Measurements from ENCODE around the gene MDFIC. TPM values are rescaled to one million over a fixed set of nuclear protein-coding genes. Genes with fewer than 3 reads are reported as not detected.
"Not testable (repeated sequence)": the region's sequence is repeated elsewhere in the genome, so short reads cannot be mapped to it uniquely, and the experiment has no call there.

Gene MDFIC
- polyA plus RNA-seq, 1 of the 3 experiments (the other 2 are of a cell fraction): 2.8 TPM

- Histone ChIP-seq H3K4me3 (ENCODE audit: low read depth in 2 of 2, low read length in 1 of 2) (no peak overlapping the region), H3K9me2 (no peaks in the 10 kb centered on the region), H3K79me2 (ENCODE audit: insufficient read depth) (no peaks in the 10 kb centered on the region; the same call in 1 of the 2 replicates), H3K27me3 (ENCODE audit: insufficient read depth) (no peaks in the 10 kb centered on the region), H2AFZ (ENCODE audit: low read depth) (no peak overlapping the region), H3K36me3 (replicated peaks in 1 of 2; ENCODE audit: control insufficient read depth in 1 of 2, insufficient read depth in 2 of 2, low read length in 1 of 2) (no peaks in the 10 kb centered on the region), H3K27ac (ENCODE audit: low read depth in 2 of 2, low read length in 1 of 2) (no peak overlapping the region; a peak in 1 of 4 replicates), H3F3A (replicated peaks; ENCODE audit: insufficient read depth) (peaks cover 4% of the 10 kb centered on the region), H3K4me2 (no peak overlapping the region), H3K9ac (no peak overlapping the region), H3K9me3 (no peaks in the 10 kb centered on the region), H4K20me1 (ENCODE audit: insufficient read depth) (no peaks in the 10 kb centered on the region), H3K4me1 (ENCODE audit: control insufficient read depth in 1 of 2, insufficient read depth in 2 of 2, low read depth in 1 of 2, low read length in 1 of 2) (peaks cover 0 to 3% of the 10 kb centered on the region in 2 experiments; a peak in 1 of 4 replicates)
- 6% methylated on average over 2 of the region's 2 CpGs for WGBS (ENCODE audit: low lambda C conversion rate)
- TF ChIP-seq NFIC (IDR thresholded peaks at IDR 0.05; ENCODE audit: borderline replicate concordance) (no peak), CTCF (IDR thresholded peaks at IDR 0.05) (no peak), TCF12 (IDR thresholded peaks at IDR 0.05) (no peak), TEAD4 (IDR thresholded peaks at IDR 0.05; ENCODE audit: borderline replicate concordance, insufficient read depth) (no peak), FOXJ3 (CRISPR knock-in tag; IDR thresholded peaks at IDR 0.05) (no peak), EP300 (IDR thresholded peaks at IDR 0.05; ENCODE audit: borderline replicate concordance in 1 of 2, low read depth in 1 of 2, low read length in 1 of 2) (no peak)
- ChIA-PET POLR2A (no interaction called here), CTCF (no interaction called here)
- no peak for DNase-seq
These were observed 35.7 kb upstream of the MDFIC start for GRCh38 chr7:114886241-114886640.

- DNase-seq; H3K36me3 ChIP-seq (replicated peaks in 1 of 2; ENCODE audit: control insufficient read depth in 1 of 2, insufficient read depth in 2 of 2, low read length in 1 of 2); H3F3A ChIP-seq (replicated peaks; ENCODE audit: insufficient read depth); H3K27me3 ChIP-seq (ENCODE audit: insufficient read depth); H3K9me2 ChIP-seq; H3K79me2 ChIP-seq (ENCODE audit: insufficient read depth); H3K9me3 ChIP-seq; POLR2A ChIA-PET; H3K4me3 ChIP-seq (ENCODE audit: low read depth in 2 of 2, low read length in 1 of 2); H2AFZ ChIP-seq (ENCODE audit: low read depth); CTCF ChIA-PET; H4K20me1 ChIP-seq (ENCODE audit: insufficient read depth); H3K9ac ChIP-seq; H3K4me1 ChIP-seq (ENCODE audit: control insufficient read depth in 1 of 2, insufficient read depth in 2 of 2, low read depth in 1 of 2, low read length in 1 of 2): not testable (repeated sequence)
- Histone ChIP-seq H3K4me2 (peak overlapping the region; percentile 5; the same call in 1 of the 2 replicates), H3K27ac (ENCODE audit: low read depth in 2 of 2, low read length in 1 of 2) (peak overlapping the region in 1 of 2 experiments; percentile 48; a peak in 2 of 4 replicates)
- 31% methylated on average over 3 of the region's 3 CpGs for WGBS (ENCODE audit: low lambda C conversion rate)
These were observed 32.8 kb upstream of the MDFIC start for GRCh38 chr7:114889116-114889515.

- H3K36me3 ChIP-seq (replicated peaks in 1 of 2; ENCODE audit: control insufficient read depth in 1 of 2, insufficient read depth in 2 of 2, low read length in 1 of 2): no peaks in the 10 kb centered on the region
- TF ChIP-seq USF1 (IDR thresholded peaks at IDR 0.05; ENCODE audit: borderline replicate concordance, low read depth) (0 out of 2 replicates have a peak, but pooled peaks have one; percentile 10), MXI1 (IDR thresholded peaks at IDR 0.05; ENCODE audit: low read depth, low read length) (no peak), ZBTB33 (IDR thresholded peaks at IDR 0.05; ENCODE audit: borderline replicate concordance, low read depth) (0 out of 2 replicates have a peak, but pooled peaks have one; percentile 50), MEF2A (IDR thresholded peaks at IDR 0.05; ENCODE audit: borderline replicate concordance, low read depth) (0 out of 2 replicates have a peak, but pooled peaks have one; percentile 11), PBX3 (IDR thresholded peaks at IDR 0.05) (peak; percentile 88), TCF12 (IDR thresholded peaks at IDR 0.05) (peak; percentile 97), CHD2 (IDR thresholded peaks at IDR 0.05; ENCODE audit: low read length, partially characterized antibody) (no peak), RCOR1 (IDR thresholded peaks at IDR 0.05; ENCODE audit: low read length) (no peak), USF2 (IDR thresholded peaks at IDR 0.05; ENCODE audit: borderline replicate concordance, low read depth, low read length) (no peak)
These were observed 32.1 kb upstream of the MDFIC start for GRCh38 chr7:114889646-114890285.

More at GRCh38 chr7:114889646-114890285, 32.1 kb upstream of the MDFIC start:
- Histone ChIP-seq H3K27me3 (ENCODE audit: insufficient read depth) (no peaks in the 10 kb centered on the region), H3K4me1 (ENCODE audit: control insufficient read depth in 1 of 2, insufficient read depth in 2 of 2, low read depth in 1 of 2, low read length in 1 of 2) (peaks cover 0 to 3% of the 10 kb centered on the region in 2 experiments; a peak in 1 of 4 replicates), H2AFZ (ENCODE audit: low read depth) (no peak overlapping the region), H3K79me2 (ENCODE audit: insufficient read depth) (no peaks in the 10 kb centered on the region), H3K4me2 (peak overlapping the region; percentile 5; the same call in 1 of the 2 replicates), H3K9me2 (no peaks in the 10 kb centered on the region), H3K9me3 (no peaks in the 10 kb centered on the region), H3K4me3 (ENCODE audit: low read depth in 2 of 2, low read length in 1 of 2) (no peak overlapping the region), H3F3A (replicated peaks; ENCODE audit: insufficient read depth) (peaks cover 4% of the 10 kb centered on the region), H3K27ac (ENCODE audit: low read depth in 2 of 2, low read length in 1 of 2) (peak overlapping the region in 1 of 2 experiments; percentile 48; a peak in 3 of 4 replicates), H4K20me1 (ENCODE audit: insufficient read depth) (no peaks in the 10 kb centered on the region), H3K9ac (no peak overlapping the region)
- 15% methylated on average over 3 of the region's 3 CpGs for WGBS (ENCODE audit: low lambda C conversion rate)
- ChIA-PET CTCF (no interaction called here), POLR2A (no interaction called here)
- no peak for DNase-seq
